Measurements from ENCODE around the gene CLPTM1L.
"Not testable (repeated sequence)": the region's sequence is repeated elsewhere in the genome, so short reads cannot be mapped to it uniquely, and the experiment has no call there.

The CLPTM1L gene

DNA sequence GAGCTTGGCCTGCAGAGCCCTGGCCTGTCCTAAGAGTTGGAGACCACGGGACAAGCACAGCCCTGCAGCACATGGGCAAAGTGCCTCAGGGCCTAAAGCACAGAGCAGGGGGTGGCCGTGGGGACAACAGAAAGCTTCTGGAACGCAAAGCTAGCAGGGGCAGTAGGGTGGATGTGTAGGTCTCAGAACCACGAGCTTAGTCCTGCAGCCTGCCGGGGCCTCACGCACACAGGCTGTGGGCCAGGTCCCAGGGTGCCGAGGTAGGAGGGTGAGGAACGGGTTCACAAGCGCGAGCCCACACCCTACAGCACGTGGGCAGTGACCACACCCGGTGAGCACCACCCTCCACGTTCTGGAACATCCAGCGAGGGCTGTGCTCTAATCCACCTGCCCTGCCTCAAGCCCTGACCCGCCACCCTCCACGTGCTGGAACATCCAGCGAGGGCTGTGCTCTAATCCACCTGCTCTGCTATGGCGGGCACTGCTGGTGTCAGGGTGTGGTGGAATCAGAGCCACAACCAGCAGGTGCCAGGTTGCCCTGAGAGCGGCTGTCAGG, 9.3 kb downstream of the CLPTM1L start:
- no peaks in the 10 kb centered on the region for H3K9me3 ChIP-seq
- peak overlapping the region; percentile 50; the same call in 1 of the 2 replicates for H3K27ac ChIP-seq
- H3K27me3 ChIP-seq: no peaks in the 10 kb centered on the region
- H3K9ac ChIP-seq: no peak overlapping the region
- H4K20me1 ChIP-seq: peaks cover 99% of the 10 kb centered on the region
- TF ChIP-seq Cebpa-rat (IDR thresholded peaks at IDR 0.05): no peak
- peaks cover 65% of the 10 kb centered on the region for H3K4me1 ChIP-seq
- H3K4me3 ChIP-seq: no peak overlapping the region
- peak overlapping the region; percentile 77 for H3K4me2 ChIP-seq
- H3K36me3 ChIP-seq: peaks cover 99% of the 10 kb centered on the region

DNA sequence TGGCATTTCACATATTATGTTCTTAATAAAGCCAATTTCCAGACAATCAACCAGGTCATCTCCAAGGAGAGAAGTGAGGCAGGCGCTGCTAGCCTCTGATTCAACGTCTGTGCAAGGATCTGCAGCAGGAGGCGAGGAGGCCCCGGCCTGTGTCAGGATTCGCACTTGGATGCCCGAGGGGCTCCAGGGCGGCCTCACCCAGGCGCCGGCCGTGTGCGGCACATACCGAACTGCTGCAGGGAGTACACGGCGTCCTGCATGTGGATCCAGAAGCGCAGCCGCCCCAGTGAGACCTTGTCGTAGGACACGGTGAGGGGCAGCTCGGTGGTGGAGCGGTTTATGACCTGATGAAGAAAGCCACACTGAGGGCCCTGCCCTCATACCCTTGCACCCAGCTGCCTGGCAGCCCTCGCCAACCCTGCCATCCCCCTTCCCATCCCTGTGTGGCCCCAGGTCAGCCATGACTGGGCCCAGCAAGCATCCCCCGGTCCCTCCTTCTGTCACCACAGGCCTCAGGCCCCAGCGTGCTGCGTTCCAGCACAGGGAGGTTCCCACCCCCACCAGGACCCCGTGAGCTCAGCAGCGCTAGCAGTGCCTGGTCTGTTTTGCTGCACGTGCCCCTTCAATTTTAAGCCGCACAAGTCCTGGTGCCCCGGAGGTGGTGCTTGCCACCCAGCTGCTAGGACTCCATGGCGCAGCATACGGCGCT, 9.9 kb downstream of the CLPTM1L start:
- H3K4me2 ChIP-seq: peak overlapping the region; percentile 77
- H3K27me3 ChIP-seq: no peaks in the 10 kb centered on the region
- H3K4me3 ChIP-seq: no peak overlapping the region
- H4K20me1 ChIP-seq: peaks cover 99% of the 10 kb centered on the region
- peaks cover 65% of the 10 kb centered on the region for H3K4me1 ChIP-seq
- TF ChIP-seq Cebpa-rat (IDR thresholded peaks at IDR 0.05): no peak
- H3K36me3 ChIP-seq: peaks cover 99% of the 10 kb centered on the region
- no peak overlapping the region for H3K27ac ChIP-seq
- H3K9ac ChIP-seq: no peak overlapping the region
- no peaks in the 10 kb centered on the region for H3K9me3 ChIP-seq

DNA sequence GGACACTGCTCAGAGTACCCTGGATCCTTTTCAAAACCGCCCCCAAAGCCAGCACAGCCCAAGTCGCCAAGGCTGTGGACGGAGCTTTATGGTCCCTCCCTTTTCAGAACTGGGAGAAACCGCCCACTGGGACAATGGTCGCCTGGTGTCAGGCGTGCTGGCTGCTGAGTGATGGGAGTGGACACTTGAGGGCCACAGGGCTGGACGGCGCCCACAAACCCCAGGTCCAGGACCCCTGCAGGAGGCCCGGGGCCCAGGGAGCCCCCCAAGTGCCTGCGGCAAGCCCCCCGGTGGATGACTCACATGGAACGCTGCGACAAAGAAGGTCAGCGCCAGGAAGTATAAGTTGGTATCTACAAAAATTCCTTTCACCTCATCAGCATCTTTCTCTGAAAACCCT, 10.9 kb downstream of the CLPTM1L start:
- Histone ChIP-seq H3K9me3 (no peaks in the 10 kb centered on the region), H3K27ac (no peak overlapping the region), H3K9ac (no peak overlapping the region), H3K27me3 (no peaks in the 10 kb centered on the region), H4K20me1 (peaks cover 98% of the 10 kb centered on the region), H3K4me1 (peaks cover 65% of the 10 kb centered on the region), H3K36me3 (peaks cover 99% of the 10 kb centered on the region), H3K4me3 (no peak overlapping the region), H3K4me2 (no peak overlapping the region)
- TF ChIP-seq Cebpa-rat (IDR thresholded peaks at IDR 0.05): no peak

DNA sequence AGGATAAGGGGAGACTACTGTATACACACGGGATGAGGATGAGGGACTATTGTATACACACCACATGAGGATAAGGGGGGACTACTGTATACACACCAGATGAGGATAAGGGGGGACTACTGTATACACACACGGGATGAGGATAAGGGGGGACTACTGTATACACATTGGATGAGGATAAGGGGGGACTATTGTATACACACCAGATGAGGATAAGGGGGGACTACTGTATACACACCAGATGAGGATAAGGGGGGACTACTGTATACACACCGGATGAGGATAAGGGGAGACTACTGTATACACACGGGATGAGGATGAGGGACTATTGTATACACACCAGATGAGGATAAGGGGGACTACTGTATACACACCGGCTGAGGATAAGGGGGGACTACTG, 11.6 kb downstream of the CLPTM1L start:
- not testable (repeated sequence) for H3K4me2 ChIP-seq, H3K9me3 ChIP-seq, H3K27me3 ChIP-seq, H3K9ac ChIP-seq, H3K27ac ChIP-seq, H3K4me3 ChIP-seq
- Histone ChIP-seq H4K20me1 (peaks cover 98% of the 10 kb centered on the region), H3K36me3 (peaks cover 99% of the 10 kb centered on the region), H3K4me1 (peaks cover 59% of the 10 kb centered on the region)

DNA sequence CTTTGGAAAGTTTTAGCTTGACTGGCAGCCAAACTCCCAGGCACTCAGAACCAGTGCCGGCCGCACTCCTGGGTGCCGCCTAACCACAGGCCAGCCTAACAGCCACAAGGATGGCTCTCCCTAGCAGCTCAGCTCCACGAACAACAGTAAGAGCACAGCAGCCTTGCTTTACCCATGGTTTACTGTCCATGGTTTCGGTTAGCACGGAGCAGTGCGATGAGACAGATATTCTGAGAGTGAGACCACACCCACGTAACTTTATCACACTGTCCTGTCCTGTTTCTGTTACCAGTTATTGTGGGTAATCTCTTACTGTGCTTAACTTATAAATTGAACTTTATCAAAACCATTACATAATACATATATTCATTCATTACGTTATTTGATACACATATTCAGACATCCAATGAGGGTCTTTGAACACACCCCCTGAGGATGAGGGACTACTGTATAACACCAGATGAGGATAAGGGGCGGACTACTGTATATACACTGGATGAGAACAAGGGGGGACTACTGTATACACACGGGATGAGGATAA, 12.4 kb downstream of the CLPTM1L start:
- Histone ChIP-seq H4K20me1 (peaks cover 97% of the 10 kb centered on the region), H3K9me3 (no peaks in the 10 kb centered on the region), H3K4me3 (no peak overlapping the region), H3K27me3 (no peaks in the 10 kb centered on the region), H3K27ac (no peak overlapping the region), H3K36me3 (peaks cover 94% of the 10 kb centered on the region), H3K4me2 (peak overlapping the region; percentile 65), H3K9ac (no peak overlapping the region), H3K4me1 (peaks cover 51% of the 10 kb centered on the region)
- TF ChIP-seq Cebpa-rat (IDR thresholded peaks at IDR 0.05): no peak

DNA sequence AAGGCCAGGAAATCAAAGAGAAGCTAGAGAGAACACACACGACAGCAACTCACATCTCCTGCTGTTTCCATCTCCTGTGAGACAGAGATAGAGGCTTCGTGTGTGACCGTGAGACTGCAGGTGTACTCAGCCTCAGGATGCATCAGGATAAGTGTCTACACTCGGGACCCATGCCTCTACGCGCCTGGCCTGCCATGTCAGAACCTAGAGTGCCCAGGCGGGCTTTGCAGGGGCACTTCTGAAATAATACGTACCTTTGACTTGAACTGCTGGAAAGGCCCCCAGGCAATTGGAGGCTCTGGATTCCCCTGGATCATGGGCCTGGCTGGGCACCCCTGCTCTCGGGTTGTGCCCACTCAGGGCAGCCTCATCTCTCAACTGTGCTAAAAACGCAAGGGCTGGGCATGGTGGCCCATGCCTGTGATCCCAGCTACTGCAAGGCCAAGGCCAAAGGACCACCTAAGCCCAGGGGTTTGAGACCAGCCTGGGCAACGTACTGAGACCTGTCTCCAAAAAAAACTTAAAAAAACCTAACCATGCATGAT, 13.0 kb downstream of the CLPTM1L start:
- Histone ChIP-seq H3K4me2 (peak overlapping the region; percentile 65), H3K9me3 (no peaks in the 10 kb centered on the region), H3K4me3 (no peak overlapping the region), H3K4me1 (peaks cover 45% of the 10 kb centered on the region), H3K36me3 (peaks cover 94% of the 10 kb centered on the region), H3K27me3 (no peaks in the 10 kb centered on the region), H4K20me1 (peaks cover 97% of the 10 kb centered on the region), H3K9ac (no peak overlapping the region), H3K27ac (no peak overlapping the region)
- no peak for TF ChIP-seq Cebpa-rat (IDR thresholded peaks at IDR 0.05)

DNA sequence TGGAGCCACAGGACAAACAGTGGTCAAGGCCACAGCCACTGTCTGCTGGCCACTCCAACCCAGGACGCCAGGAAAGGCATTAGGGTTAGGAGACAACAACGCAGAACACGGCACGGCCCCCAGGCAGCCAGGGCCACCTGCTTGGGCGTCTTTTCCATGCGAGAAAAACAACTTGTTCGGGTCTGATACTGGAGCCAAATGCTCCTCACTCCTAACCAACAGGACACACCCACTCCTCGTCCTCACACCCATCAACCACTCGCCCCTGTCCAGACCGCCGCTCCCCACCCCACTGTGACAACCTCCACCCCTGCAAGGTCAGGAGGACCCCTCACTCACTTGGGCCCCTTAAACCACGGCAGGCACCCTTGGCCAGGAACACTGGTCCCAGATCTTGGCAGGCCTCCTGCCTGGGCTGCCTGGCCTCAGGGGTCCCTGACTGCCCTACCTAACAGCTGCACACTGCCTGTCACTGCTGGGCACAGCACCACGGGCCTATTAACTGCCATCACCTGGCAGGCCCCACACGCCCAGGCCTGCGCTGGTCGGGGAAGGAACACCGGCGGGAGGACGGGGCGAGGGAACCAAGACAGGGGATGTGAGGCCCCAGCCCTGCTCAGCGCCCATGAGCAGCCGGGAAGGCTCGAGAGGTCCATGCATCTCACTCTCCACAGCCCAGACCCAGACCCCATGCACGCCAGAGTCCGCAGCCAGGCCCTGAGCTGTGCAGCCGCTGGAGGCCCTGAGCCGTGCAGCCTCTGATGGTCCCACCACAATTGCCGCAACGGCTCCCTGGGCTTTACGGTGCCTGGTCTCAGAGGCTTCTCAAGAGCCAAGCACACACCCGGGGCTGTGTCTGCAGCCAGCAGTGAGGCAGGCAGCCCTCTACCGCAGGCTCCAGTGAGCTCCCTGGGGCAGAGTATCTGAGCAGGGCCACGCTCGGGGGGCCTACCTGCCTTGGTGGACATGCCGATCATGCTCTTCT, 13.8 kb downstream of the CLPTM1L start:
- Histone ChIP-seq H3K27me3 (no peaks in the 10 kb centered on the region), H3K27ac (no peak overlapping the region), H3K9me3 (no peaks in the 10 kb centered on the region), H3K4me3 (no peak overlapping the region), H3K36me3 (peaks cover 94% of the 10 kb centered on the region), H4K20me1 (peaks cover 97% of the 10 kb centered on the region), H3K4me2 (peak overlapping the region; percentile 65), H3K4me1 (peaks cover 37% of the 10 kb centered on the region), H3K9ac (no peak overlapping the region)
- no peak for TF ChIP-seq Cebpa-rat (IDR thresholded peaks at IDR 0.05)

DNA sequence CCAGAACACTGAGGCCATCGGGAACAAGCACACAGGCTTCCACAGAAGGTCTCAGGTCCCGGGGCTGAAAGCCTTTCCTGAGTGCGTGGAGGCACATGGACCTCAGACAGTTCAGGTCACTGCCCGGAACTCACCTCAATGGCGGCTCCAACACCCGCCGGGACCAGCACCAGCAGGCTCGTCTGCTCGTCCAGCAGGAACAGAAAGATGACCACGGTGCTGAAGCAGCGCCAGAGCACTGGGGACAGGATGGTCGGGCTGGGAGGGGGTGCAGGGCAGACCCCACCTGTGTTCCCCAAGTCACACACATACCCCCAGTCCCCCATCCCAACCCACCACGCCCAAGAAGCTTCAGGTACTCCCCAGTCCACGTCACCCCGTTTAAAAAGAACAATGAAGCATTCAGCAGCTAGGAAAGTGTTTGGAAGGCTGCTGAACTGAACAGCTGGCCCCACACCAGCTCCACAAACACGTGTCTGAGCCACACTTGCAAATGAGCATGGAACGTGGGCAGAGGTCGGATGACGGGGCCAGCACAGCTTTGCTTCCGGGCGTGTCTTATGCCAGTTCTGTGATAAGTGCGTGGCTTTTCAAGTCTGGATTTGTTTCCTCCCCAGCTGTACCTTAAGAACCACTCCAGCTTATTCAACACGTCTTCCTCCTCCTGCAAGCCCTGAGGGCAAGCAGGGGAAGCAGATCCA, 14.6 kb downstream of the CLPTM1L start:
- Histone ChIP-seq H3K27me3 (no peaks in the 10 kb centered on the region), H3K36me3 (peaks cover 95% of the 10 kb centered on the region), H3K9me3 (no peaks in the 10 kb centered on the region), H3K4me2 (no peak overlapping the region), H3K9ac (no peak overlapping the region), H4K20me1 (peaks cover 97% of the 10 kb centered on the region), H3K27ac (no peak overlapping the region), H3K4me3 (no peak overlapping the region), H3K4me1 (peaks cover 31% of the 10 kb centered on the region)
- no peak for TF ChIP-seq Cebpa-rat (IDR thresholded peaks at IDR 0.05)

DNA sequence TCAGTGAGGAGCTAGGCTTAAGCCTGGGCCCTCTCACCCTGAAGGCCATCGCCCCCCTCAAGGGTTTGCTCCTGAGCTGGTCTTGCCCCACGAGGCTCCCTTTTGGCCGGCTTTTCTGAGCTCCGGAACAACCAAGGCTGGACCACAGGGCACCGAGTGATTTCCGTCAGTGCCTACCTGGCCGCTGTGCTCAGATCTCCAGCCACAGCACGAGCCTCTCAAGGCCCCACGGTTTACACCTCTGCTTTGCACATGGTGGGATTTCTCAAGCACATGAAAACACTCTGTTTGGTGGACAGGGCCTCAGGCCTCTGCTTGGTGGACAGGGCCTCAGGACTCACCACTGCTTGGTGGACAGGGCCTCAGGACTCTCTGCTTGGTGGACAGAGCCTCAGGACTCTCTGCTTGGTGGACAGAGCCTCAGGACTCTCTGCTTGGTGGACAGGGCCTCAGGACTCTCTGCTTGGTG, 15.8 kb downstream of the CLPTM1L start:
- no peak for TF ChIP-seq Cebpa-rat (IDR thresholded peaks at IDR 0.05)
- Histone ChIP-seq H3K36me3 (peaks cover 95% of the 10 kb centered on the region), H3K4me3 (no peak overlapping the region)

DNA sequence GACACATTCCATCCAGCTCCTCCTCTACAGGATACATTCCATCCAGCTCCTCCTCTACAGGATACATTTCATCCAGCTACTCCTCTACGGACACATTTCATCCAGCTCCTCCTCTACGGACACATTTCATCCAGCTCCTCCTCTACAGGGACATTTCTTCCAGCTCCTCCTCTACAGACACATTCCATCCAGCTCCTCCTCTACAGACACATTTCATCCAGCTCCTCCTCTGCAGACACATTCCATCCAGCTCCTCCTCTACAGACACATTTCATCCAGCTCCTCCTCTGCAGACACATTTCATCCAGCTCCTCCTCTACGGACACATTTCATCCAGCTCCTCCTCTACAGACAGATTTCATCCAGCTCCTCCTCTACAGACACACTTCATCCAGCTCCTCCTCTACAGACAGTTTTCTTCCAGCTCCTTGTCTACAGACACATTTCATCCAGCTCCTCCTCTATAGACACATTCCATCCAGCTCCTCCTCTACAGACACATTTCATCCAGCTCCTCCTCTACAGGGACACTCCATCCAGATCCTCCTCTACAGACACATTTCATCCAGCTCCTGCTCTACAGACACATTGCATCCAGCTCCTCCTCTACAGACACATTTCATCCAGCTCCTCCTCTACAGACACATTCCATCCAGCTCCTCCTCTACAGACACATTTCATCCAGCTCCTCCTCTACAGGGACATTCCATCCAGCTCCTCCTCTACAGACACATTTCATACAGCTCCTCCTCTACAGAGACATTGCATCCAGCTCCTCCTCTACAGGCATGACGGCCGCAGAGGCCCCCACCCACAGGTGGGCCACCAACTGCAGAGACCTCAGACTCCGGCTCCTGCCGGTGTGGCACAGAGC, 16.4 kb downstream of the CLPTM1L start:
- H3K27me3 ChIP-seq, H3K4me2 ChIP-seq, H3K4me3 ChIP-seq, H3K9me3 ChIP-seq, H3K9ac ChIP-seq: not testable (repeated sequence)
- peaks cover 44% of the 10 kb centered on the region for H3K4me1 ChIP-seq
- 0 out of 2 replicates have a peak overlapping the region, but pooled peaks have one; percentile 6 for H3K27ac ChIP-seq
- H3K36me3 ChIP-seq: peaks cover 95% of the 10 kb centered on the region
- H4K20me1 ChIP-seq: peaks cover 86% of the 10 kb centered on the region

More for the DNA sequence above, 15.8 kb downstream of the CLPTM1L start:
- no peak overlapping the region for H3K9ac ChIP-seq
- H3K9me3 ChIP-seq: no peaks in the 10 kb centered on the region
- H3K27me3 ChIP-seq: no peaks in the 10 kb centered on the region
- H3K4me1 ChIP-seq: peaks cover 37% of the 10 kb centered on the region
- H3K27ac ChIP-seq: 0 out of 2 replicates have a peak overlapping the region, but pooled peaks have one; percentile 6
- H4K20me1 ChIP-seq: peaks cover 92% of the 10 kb centered on the region
- H3K4me2 ChIP-seq: no peak overlapping the region

DNA sequence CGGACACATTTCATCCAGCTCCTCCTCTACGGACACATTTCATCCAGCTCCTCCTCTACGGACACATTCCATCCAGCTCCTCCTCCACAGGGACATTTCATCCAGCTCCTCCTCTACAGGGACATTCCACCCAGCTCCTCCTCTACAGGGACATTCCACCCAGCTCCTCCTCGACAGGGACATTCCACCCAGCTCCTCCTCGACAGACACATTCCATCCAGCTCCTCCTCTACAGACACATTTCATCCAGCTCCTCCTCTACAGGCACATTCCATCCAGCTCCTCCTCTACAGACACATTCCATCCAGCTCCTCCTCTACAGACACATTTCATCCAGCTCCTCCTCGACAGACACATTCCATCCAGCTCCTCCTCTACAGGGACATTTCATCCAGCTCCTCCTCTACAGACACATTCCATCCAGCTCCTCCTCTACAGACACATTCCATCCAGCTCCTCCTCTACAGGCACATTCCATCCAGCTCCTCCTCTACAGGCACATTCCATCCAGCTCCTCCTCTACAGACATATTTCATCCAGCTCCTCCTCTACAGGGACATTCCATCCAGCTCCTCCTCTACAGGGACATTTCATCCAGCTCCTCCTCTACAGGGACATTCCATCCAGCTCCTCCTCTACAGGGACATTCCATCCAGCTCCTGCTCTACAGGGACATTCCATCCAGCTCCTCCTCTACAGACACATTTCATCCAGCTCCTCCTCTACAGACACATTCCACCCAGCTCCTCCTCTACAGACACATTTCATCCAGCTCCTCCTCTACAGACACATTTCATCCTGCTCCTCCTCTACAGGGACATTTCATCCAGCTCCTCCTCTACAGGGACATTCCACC, 17.8 kb downstream of the CLPTM1L start:
- not testable (repeated sequence) for H3K9me3 ChIP-seq, H3K27ac ChIP-seq, H3K4me2 ChIP-seq, H3K9ac ChIP-seq, H3K4me3 ChIP-seq, H3K27me3 ChIP-seq
- H4K20me1 ChIP-seq: peaks cover 78% of the 10 kb centered on the region
- H3K36me3 ChIP-seq: peaks cover 94% of the 10 kb centered on the region
- H3K4me1 ChIP-seq: peaks cover 50% of the 10 kb centered on the region
